Fibroblast of gingiva (primary cell): Measurements from ENCODE around the gene ZSWIM1.
"Not testable (repeated sequence)": the region's sequence is repeated elsewhere in the genome, so short reads cannot be mapped to it uniquely, and the experiment has no call there.

ENCODE experiments used
- DNase-seq: peaks from one replicate; pipeline ENCODE4 v3.0.0-alpha.2; 2011; ENCODE audit warnings: low read depth

Gene ZSWIM1

DNA sequence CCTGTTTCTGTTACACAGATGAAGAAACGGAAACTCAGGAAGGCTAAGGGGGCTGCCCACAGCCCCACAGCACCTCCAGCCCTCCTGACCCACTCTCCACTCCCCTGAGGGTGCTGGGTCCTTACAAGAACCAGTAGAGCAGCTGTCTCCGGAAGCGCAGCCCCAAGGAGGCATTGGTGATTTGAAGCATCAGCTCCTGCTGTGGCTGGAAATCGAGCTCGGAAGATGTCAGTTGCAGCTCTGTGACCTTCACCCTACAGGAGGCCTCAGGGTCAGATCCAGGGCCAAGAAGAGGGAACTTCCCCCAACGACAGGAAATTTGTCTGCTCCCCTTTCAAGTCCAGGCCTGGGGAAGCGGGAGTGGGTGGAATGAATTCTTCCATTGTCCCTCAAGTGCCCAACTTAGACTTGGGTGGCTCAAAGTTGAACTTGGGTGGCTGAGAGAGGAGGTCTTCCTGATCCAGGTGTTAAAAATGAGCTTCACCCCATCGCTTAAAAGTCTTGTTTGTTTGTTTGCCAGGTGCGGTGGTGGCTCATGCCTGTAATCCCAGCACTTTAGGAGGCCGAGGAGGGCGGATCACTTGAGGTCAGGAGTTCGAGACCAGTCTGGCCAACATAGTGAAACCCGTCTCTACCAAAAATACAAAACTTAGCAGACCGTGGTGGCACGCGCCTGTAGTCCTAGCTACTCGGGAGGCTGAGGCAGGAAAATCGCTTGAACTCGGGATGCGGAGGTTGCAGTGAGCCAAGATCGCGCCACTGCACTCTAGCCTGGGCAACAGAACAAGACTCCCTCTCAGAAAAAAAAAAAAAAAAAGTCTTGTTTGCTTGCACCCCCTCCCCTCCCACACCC lies 29.0 kb downstream of the ZSWIM1 start:
- no peak for DNase-seq

DNA sequence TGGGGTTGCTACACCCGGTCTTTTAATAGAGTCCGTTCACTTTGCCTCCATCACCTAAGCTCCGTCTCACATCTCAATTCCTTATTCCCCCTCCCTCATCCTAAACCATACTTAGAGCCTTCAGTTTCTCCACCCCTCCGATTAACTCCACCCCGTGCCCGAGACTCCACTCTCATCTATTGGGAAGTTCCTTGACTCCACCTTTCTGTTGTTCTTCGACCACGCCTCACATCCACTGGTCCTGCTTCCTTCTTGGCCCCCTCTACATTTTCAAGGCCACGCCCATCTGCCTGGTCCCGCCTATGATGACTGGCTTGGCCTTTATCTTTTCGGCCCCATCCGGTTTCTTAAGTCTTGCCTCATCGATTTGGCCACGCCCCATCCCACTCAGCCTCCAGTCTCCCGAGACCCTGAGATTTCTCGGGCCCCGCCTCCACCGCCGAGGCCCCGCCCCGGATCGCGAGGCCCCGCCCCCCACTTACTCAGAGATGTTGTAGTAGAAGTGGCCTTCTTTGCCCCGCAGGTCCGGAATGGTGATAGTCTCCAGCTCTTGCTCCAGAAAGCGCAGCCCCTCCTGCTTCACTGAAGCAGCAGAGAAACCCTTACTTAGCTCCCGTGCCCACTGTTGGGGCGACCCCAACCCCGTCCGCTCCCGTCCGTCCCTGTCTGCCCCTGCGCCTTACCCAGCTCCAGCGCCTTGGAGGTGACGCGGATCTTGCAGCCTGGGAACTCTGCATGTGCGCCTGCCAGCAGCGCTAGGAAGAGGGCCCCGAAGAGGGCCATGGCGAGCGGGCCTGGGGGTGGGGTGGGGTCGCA lies 29.9 kb downstream of the ZSWIM1 start:
- peak; percentile 100 for DNase-seq

DNA sequence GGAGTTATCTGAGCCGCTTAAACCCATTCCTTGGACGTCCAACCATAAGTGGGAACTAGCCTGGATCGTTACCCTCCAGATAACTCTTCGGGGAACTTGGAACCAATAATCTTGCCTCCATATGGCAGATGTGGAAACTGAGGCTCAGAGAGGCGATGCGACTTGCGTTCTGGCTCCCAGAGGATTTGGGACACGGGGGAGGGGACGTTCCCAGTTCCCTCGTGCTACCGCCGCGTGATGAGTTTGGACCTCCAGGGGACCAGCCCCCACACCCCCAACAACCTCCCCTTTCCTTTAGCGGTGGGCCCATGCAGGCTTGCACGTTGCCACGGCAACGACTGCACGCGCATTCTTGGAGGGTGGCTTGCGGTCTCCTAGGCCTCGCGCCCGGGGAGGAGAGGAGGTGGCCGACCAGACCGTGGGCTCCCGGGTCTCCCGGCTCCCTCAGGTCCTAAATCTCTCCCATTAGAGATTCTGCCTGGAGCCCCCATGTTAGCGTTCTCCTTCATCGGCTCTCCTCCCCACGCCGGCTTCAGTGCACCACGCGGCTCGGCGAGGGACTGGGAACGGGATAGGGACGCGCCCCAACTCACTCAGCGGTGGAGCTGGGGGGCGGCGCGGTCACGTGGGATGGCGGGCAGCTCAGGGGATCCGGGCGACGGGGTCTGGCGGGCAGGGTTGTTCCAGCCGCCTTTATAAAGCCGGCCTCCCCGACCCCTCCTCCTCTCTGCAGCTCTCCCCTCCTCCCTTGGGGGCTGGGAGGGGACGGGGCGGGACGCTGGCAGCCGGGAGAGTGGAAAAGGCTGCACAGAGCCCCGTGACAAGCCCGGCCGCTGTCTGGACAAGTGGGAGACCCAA lies 30.7 kb downstream of the ZSWIM1 start, which contains the start of gene PLTP:
PLTP (minus strand) TSS at position 670 of the 858 bp plus-strand sequence. CDS start 703 bp downstream, outside the sequence.
- DNase-seq = peak; percentile 45

DNA sequence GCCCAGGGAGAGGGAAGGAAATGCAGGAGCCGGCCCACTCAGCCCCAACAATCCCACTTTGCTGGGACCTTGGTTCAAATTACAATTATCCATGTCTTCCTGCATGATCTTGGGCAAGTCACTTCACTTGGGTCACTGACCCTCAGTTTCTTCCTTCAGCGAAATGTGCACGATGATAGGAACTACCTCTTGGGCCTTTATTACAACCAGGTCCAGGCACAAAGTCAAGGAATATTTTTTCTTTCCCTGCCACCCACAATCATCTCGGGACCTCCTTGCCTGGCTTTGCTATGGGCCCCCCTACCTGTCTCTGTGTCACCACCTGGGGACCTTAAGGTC lies 31.3 kb downstream of the ZSWIM1 start:
- no peak for DNase-seq

DNA sequence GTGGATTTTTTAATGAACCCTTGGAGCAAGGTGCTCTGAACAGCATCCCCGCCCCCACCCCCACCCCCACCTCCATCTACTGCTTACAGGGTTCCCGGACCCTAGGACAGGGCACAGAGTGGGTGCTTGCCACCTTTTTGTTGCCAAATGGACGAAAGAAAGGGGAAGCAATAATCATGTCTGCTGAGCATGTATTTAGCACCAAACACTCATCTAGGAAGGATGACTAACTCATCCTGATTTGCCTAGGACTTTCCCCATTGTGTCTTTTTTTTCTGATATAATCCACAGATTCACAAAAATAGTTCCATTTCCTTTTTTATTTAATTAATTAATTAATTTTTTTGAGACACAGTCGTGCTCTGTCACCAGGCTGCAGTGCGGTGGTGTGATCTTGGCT lies 32.1 kb downstream of the ZSWIM1 start:
- DNase-seq = no peak

DNA sequence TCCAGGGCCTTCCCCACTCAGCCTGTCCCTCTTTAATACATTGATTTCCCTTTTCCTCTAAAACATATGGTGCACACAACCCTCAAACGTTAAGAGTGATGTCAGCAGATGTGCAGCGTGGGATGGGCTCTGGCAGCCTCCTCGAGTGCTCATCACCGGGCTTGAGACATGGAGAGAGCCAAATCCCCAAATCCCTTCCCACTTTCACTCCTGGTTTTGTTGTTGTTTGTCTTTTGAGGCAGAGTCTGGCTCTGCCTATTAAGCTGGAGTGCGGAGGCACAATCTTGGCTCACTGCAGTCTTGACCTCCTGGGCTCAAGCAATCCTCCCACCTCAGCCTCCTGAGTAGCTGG lies 36.7 kb downstream of the ZSWIM1 start:
- DNase-seq = peak; percentile 30

DNA sequence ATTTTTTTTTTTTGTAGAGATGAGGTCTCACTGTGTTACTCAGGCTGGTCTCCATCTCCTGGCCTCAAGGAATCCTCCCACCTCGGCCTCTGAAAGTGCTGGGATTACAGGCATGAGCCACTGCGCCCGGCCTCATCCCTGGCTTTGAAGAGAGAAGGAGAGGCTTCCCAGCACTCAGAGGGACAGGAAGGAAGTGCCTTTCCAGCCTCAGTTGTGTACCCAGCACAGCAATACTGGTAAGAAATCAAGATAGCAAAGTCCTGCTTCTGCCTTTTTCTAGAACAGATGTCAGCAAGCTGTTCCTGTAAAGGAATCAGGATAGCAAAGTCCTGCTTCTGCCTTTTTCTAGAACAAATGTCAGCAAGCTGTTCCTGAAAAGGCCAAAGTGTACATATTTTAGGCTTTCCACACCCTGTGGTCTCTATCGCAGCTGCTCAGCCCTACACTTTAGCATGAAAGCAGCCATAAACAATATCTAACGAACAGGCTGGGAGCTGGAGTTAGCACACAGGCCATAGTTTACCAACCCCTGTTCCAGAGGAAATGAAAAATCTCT lies 37.2 kb downstream of the ZSWIM1 start:
- peak; percentile 47 for DNase-seq

DNA sequence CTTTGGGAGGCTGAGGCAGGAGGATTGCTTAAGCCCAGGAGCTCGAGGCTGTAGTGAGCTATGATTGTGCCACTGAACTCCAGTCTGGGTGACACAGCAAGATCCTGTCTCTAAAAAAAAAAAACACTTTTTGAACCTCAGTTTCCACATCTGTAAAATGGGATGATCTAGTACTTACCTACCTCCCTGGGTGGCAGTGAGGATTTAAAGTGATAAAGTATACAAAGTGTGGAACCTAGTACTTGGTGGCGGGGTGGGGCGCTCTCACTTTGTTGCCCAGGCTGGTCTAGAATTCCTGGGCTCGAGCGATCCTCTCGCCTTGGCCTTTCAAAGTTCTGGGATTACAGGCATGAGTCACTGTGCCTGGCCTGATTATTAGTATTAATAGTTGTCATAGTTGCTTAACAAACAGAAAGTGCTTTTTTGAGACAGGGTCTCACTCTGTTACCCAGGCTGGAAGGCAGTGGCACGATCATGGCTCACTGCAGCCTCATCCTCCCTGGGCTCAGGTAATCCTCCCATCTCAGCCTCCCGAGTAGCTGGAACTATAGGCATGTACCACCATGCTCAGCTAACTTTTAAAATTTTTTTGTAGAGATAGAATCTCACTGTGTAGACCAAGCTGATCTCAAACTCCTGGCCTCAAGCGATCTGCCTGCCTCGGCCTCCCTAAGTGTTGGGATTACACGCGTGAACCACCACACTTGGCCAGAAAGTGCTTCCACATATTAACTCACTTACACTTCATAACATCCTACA lies 37.9 kb downstream of the ZSWIM1 start:
- DNase-seq = peak; percentile 36

DNA sequence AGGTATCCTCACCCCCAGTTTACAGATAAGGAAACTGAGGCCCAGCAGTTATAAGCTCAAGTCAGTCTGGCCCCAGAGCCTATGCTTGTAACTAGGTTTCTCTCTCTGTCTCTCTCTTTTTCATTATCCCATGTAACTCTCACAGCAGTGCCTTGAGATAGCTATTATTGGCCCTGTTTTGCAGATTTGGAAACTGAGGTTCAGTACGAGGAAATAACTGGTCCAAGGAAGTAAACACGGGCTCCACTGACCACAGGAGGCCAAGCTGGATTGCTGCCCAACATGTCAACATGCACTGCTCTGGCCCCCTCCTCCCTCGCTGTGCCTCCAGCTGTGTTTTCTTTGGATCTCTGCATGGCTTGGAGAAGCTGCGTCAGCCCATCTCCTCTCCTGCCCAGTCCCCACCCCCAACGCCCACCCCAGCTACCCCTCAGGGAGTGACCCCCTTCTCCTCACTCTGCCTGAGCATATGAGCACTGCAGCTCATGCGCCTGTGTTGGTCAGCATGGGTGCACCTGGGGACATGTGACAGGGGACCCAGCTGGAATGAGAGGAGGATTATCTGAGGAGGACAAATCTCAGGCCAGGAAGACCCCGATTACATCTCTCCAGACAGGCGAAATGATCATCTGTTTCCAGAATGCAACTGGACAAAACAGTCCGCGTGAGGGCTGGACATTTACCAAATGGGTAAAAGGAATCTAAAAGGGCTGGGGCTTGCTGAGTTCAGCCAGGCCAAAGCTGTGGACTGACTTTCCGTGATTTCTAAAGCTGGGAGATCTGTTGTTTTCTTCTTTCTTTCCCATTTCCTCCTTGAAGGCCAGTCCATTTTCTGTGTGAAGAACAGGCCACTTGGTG lies 38.7 kb downstream of the ZSWIM1 start:
- peak; percentile 82 for DNase-seq

DNA sequence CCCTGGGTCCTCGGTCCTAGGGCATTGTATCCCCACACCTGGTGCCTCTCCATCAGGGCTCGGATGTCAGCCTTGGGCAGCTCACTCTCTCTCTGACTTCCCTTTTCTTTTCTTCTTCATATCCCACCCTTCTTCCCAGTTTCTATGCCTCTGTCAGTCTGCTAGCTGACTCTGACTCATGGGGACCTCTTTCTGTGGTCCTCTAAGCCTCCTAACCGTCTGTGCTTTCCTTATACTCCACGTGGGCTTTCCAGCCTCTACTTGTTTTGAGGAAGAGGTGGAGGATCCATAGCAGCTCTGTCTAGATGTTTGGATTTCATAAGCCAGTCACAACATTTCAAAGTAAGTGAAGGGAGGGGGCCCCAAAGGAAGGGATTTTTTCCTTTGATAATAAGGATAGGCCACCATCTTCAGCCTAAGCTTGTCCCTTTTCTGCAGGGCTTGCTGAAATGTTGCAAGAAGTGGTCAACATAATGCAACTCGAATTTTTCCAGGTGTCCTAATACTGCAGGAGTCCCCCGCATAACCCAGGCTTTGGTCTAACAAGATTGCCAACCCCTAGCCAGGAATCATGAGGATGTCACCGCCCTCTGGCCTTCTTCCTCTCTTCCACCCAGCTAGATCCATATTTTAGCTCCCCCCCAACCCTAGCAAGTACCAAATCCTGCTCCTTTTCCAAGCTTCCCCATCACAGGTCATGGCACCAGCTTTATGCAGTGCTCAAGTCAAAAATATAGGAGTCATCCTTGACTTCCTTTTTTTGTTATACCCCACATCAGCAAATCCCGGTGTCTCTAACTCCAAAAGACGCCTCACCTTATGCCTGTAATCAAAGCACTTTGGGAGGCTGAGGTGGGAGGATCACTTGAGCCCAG lies 39.7 kb downstream of the ZSWIM1 start:
- no peak for DNase-seq

DNA sequence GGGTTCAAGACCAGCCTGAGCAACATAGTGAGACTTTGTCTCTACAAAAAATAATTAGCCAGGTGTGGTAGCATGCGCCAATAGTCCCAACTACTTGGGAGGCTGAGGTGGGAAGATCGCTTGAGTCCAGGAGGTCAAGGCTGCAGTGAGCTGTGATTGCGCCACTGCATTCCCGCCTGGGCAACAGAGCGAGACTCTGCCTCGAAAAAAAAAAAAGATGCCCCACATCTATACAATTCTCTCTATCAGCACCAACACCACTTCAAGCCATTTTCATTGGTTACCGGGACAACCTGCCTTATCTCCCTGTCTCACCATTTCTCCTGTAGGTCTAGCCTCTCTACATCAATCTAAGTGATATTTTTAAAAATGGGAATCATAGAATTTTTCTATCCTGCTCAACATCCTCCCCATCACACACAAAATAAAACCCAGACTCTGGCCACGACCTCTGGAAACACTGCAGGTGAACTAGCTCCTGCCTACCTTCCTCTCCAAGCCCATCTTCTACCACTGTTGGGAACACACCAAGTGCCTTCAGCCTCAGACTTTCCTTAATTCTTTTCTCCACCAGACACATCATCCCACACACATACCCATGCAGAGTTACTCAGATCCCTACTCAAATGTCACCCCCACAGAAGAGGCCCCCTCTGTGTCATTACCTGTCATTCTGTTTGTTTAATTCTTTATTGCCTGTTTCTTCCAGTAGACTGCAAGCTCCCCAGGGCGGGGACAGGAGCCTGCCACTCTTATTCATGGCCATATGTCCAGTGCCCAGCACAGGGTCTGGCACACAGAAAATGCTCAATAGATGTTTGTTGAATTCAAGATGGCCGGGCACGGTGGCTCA lies 40.5 kb downstream of the ZSWIM1 start:
- no peak for DNase-seq

DNA sequence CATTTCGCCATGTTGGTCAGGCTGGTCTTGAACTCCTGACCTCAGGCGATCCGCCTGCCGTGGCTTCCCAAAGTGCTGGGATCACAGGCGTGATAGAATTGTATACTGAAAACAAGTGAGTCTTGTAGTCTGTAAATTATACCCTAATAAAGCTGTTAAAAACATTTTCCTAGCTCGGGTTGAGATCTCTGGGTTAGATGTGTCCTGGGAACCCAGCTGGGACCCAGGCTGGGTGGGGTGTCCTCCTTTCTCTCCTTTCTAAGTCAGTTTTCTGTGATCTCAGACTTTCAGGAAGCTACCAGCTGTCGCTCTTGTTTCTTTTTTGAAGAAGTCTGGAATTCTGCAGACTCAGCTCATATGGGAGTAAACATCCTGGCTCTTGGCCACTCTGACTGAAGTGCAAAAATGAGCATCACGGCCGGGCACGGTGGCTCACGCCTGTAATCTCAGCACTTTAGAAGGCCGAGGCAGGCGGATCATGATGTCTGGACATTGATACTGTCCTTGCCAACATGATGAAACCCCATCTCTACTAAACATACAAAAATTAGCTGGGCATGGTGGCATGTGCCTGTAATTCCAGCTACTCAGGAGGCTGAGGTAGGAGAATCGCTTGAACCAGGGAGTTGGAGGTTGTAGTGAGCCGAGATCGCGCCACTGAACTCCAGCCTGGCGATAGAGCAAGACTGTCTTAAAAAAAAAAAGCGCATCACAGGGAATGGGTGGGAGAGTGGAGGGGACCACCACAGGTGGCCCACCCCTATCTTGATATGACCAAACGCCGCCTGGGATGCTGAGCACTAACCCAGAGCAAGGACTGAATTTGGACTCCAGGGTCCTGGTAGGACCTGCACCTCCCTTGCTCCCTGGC lies 43.6 kb downstream of the ZSWIM1 start:
- peak; percentile 62 for DNase-seq

DNA sequence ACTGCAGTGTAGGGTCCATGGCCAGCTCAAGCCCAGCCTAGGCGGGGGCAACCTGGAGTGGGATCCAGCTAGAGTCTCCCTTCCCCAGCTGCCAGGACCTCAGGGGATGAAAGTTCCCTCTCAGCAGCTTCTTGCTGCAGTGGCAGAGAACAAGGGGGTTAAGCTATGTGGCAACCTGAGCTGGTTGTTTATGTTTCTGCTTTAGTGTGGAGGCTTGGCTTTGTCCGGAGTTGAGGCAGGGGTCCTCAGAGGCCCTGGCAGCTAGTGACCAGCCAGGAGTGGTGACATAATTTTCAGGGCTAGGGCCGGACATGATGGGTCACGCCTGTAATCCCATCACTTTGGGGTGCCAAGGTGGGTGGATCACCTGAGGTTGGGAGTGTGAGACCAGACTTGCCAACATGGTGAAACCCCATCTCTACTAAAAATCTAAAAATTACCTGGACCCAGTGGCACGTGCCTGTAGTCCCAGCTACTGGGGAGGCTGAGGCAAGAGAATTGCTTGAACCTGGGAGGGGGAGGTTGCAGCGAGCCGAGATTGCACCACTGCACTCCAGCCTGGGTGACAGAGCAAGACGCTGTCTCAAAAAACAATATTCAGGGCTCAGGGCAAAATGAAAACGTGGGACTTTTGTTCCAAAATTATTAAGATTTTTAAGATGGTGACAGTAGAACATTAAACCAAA lies 44.9 kb downstream of the ZSWIM1 start:
- DNase-seq = no peak

DNA sequence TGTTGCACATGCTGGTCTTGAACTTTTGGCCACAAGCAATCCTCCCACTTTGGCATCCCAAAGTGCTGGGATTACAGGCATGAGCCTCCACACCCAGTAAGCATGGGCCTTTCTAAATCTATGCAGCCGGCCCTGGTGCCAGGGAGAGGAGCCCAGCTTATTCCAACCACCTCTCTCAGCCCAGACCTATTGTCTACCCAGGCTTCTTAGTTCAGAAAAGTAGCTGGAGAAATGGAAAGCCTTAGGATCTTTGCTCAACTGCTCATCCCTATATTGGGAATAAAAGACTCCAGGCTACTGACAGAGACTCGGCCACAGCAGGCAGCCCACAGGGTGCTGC lies 45.7 kb downstream of the ZSWIM1 start:
- DNase-seq = no peak

DNA sequence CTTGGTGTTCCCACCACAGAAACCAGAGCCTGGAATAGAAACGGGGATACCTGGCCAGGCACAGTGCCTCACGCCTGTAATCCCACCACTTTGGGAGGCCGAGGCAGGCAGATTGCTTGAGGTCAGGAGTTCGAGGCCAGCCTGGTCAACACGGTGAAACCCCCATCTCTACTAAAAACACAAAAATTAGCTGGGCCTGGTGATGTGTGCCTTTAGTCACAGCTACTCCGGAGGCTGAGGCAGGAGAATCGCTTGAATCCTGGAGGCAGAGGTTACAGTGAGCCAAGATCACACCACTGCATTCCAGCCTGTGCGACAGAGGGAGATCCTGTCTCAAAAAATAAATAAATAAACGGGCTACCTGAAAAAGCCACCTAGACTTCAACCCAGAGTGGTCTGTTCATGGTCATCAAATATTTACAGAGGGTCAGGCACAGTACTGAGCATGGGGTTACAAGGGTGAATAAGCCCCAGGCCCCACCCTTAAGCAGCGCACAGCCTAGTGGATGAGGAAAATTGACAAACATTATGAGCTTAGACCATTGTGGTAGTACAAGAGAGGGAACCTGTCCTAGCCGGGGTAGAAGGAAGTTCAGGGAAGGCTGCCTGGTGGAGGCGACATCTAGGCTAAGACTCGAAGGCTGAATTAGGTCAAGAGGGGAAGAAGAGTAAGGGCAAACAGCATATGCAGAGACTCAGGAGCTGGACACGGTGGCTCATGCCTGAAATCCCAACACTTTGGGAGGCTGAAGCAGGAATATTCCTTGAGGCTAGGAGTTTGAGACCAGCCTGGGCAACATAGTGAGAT lies 46.2 kb downstream of the ZSWIM1 start:
- DNase-seq = no peak

DNA sequence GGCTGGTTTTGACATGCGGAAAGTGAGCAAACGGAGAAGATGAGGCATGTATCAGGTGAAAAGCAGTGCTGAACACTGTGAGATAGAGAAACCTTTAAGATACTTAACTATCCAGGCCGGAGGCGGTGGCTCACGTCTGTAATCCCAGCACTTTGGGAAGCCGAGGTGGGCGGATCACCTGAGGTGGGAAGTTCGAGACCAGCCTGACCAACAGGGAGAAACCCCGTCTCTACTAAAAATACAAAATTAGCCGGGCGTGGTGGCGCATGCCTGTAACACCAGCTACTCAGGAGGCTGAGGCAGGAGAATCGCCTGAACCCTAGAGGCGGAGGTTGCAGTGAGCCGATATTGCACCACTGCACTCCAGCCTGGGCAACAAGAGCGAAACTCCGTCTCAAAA lies 50.7 kb downstream of the ZSWIM1 start:
- not testable (repeated sequence) for DNase-seq
